ENCODE measurements around the gene RARRES2.

Gene RARRES2

GRCh38 chr7:150361807-150362621, 20.6 kb upstream of the RARRES2 start:
- DNase-seq (ENCODE audit: low spot score): no peak

- no peak for DNase-seq (ENCODE audit: low spot score)
Measured at GRCh38 chr7:150361402-150361801, 20.0 kb upstream of the RARRES2 start.

- no peak for DNase-seq (ENCODE audit: low spot score)
Measured at GRCh38 chr7:150360363-150361058, 19.1 kb upstream of the RARRES2 start.

GRCh38 chr7:150359622-150360362, 18.4 kb upstream of the RARRES2 start:
- no peak for DNase-seq (ENCODE audit: low spot score)

- no peak for DNase-seq (ENCODE audit: low spot score)
Measured at GRCh38 chr7:150358988-150359621, 17.7 kb upstream of the RARRES2 start.

GRCh38 chr7:150358433-150358832, 17.0 kb upstream of the RARRES2 start:
- DNase-seq (ENCODE audit: low spot score): no peak

- no peak for DNase-seq (ENCODE audit: low spot score)
Measured at GRCh38 chr7:150357771-150358427, 16.5 kb upstream of the RARRES2 start.

- DNase-seq (ENCODE audit: low spot score): no peak
Measured at GRCh38 chr7:150357270-150357669, 15.8 kb upstream of the RARRES2 start.

- peak; percentile 46 for DNase-seq (ENCODE audit: low spot score)
Measured at GRCh38 chr7:150356265-150356897, 15.0 kb upstream of the RARRES2 start.

GRCh38 chr7:150355666-150356059, 14.2 kb upstream of the RARRES2 start:
- no peak for DNase-seq (ENCODE audit: low spot score)

GRCh38 chr7:150351587-150352194, 10.3 kb upstream of the RARRES2 start:
- no peak for DNase-seq (ENCODE audit: low spot score)

GRCh38 chr7:150346922-150347321, 5.5 kb upstream of the RARRES2 start:
- DNase-seq (ENCODE audit: low spot score): no peak

- no peak for DNase-seq (ENCODE audit: low spot score)
Measured at GRCh38 chr7:150345012-150345411, 3.6 kb upstream of the RARRES2 start.

GRCh38 chr7:150344299-150344698, 2.9 kb upstream of the RARRES2 start:
- DNase-seq (ENCODE audit: low spot score): no peak

- no peak for DNase-seq (ENCODE audit: low spot score)
Measured at GRCh38 chr7:150343225-150343624, 1.8 kb upstream of the RARRES2 start.

- no peak for DNase-seq (ENCODE audit: low spot score)
Measured at GRCh38 chr7:150342121-150342408, 636 bp upstream of the RARRES2 start.

- no peak for DNase-seq (ENCODE audit: low spot score)
Measured at GRCh38 chr7:150340875-150341262, 560 bp downstream of the RARRES2 start.

GRCh38 chr7:150340024-150340749, 1.2 kb downstream of the RARRES2 start:
- DNase-seq (ENCODE audit: low spot score): peak; percentile 72

GRCh38 chr7:150339409-150339809, 2.0 kb downstream of the RARRES2 start:
- DNase-seq (ENCODE audit: low spot score): no peak

GRCh38 chr7:150338166-150338829, 3.1 kb downstream of the RARRES2 start:
- DNase-seq (ENCODE audit: low spot score): no peak

Data from SW480 (cell line).